ENCODE measurements around the gene FIG4.
"Not testable (repeated sequence)": the region's sequence is repeated elsewhere in the genome, so short reads cannot be mapped to it uniquely, and the experiment has no call there.

The FIG4 gene

GRCh38 chr6:109864050-109864449 is 173.0 kb downstream of the FIG4 start:
- no peak for DNase-seq

GRCh38 chr6:109865968-109866367 is 174.9 kb downstream of the FIG4 start:
- no peak for DNase-seq

GRCh38 chr6:109867009-109867969 is 176.2 kb downstream of the FIG4 start:
- no peak for DNase-seq

DNA sequence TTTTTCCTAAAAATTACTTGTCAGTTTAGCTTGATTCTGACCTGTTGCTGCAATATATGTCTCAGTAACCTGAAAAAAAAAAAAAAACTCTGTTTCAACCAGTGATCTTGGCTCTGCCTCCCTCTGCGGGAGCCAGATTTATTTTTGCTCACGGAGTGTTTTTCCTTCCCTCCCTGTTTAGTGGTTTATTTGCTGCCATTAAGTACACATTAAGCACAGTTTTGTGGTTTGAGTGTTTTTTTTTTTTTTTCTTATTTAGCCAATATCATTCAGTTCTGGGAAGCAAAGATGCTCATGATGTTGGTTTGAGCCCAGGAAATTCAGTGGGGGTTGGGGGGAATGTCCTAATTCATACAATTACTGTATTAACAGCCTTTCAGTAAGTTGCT is 176.9 kb downstream of the FIG4 start:
- no peak for DNase-seq

DNA sequence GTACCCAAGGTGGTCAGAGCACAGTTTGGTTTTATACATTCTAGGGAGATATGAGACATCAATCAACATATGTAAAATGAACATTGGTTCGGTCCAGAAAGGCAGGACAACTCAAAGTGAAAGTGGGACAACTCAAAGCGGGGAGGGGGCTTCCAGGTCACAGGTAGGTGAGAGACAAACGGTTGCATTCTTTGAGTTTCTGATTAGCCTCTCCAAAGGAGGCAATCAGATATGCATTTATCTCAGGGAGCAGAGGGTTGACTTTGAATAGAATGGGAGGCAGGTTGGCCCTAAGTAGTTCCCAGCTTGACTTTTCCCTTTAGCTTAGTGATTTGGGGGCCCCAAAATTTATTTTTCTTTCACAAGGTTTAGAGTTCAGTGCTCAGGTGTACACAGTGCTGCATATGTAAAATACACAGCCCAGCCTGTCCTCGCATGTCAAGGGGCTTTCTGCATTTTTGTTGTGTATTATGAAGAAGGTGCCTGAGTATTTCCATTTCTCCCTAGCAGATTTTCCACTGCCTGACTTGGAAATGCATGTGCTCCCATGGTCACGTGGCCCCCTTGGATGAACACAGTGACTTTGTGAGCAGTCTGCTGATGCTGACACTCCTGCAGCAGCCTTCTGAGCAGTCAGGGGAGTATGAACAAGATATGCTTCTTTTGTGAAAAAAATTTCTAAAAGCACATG is 178.4 kb downstream of the FIG4 start:
- DNase-seq = not testable (repeated sequence)

DNA sequence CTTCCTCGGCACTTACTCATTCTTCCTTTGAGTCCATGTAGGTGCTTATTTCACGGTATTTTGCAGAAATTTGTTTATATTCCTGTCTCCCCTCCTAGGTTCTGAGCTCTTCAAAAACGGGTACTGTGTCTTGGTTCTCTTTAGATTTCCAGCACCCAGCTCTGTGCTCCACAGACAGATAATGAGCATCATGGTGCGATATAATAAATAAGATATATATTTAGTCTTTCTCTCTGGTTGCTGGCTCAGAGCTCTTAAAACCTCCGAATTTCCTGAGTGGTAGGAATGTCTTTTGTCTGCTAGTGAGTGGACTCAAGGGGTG is 179.0 kb downstream of the FIG4 start:
- no peak for DNase-seq

- DNase-seq = no peak
Measured at GRCh38 chr6:109872549-109872948, 181.5 kb downstream of the FIG4 start.

DNA sequence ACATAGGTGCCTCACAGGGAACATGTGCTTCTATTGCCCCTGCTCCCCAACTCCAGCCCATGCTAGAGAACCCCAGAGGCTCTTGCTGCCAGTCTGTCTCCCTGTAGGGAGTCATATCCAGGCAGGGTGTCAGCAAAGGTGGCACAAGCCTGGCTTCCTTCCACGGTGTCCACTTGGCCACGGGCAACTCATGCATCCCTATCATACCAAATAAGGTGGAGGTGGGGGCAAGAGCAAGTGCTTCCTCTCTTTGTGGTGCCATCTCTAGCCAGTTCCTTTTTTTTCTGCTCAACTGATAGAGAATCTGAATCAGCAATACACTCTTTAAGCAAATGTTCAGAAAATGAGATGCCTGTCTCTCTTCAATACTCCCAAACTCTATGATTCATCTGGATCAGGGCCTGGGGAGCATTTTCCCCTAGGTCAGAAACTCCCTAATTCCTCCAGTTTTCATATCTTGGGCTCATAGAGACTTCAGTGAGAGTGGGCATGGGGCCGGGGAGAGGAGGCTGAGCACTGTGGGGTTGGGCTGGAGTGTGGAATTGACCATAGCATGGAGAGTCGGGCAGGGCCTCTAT is 182.0 kb downstream of the FIG4 start:
- no peak for DNase-seq

- no peak for DNase-seq
Measured at GRCh38 chr6:109874086-109874485, 183.0 kb downstream of the FIG4 start.

GRCh38 chr6:109874621-109875020 is 183.5 kb downstream of the FIG4 start:
- DNase-seq = no peak

Data from activated gamma-delta T cell treated with Interleukin-2 at 50 U/mL for 16 hours (primary cell).